Nephron (organoid): ENCODE measurements around the gene BNIP5.
"Not testable (repeated sequence)": the region's sequence is repeated elsewhere in the genome, so short reads cannot be mapped to it uniquely, and the experiment has no call there.

ENCODE experiments used
- H3K27ac Mint-ChIP-seq, 3 experiments: 2 replicates each; pipeline ENCODE4 v1.8.0; 2020; ENCODE audit warnings: mixed read lengths in 3 of 3, mild to moderate bottlenecking in 2 of 3, moderate library complexity in 1 of 3
- H3K27me3 Mint-ChIP-seq: 2 replicates; pipeline ENCODE4 v1.8.0; 2021; ENCODE audit warnings: low read depth, mild to moderate bottlenecking, moderate library complexity, mixed read lengths
- H3K36me3 Mint-ChIP-seq: 2 replicates; pipeline ENCODE4 v1.8.0; 2020; ENCODE audit warnings: low read depth, mixed read lengths
- H3K4me1 Mint-ChIP-seq: 2 replicates; pipeline ENCODE4 v1.8.0; 2020; ENCODE audit warnings: mixed read lengths
- H3K4me3 Mint-ChIP-seq, 3 experiments: 2 replicates each; pipeline ENCODE4 v1.8.0; 2020; ENCODE audit warnings: mild to moderate bottlenecking in 3 of 3, mixed read lengths in 3 of 3, moderate library complexity in 2 of 3
- H3K9me3 Mint-ChIP-seq: 2 replicates; pipeline ENCODE4 v1.8.0; 2020; ENCODE audit warnings: mixed read lengths
- CTCF ChIP-seq, 3 experiments: fragments of 200-600 bp; sonication (generic); IDR thresholded peaks; one replicate each; pipeline ENCODE4 v1.5.0; 2021; ENCODE audit warnings: antibody characterized with exemption in 3 of 3; ENCODE audit not compliant: unreplicated experiment in 3 of 3

BNIP5 gene

GRCh38 chr6:36340618-36341454, 4.1 kb upstream of the BNIP5 start:
- Mint-ChIP-seq H3K4me1 (peaks cover 22% of the 10 kb centered on the region), H3K36me3 (no peaks in the 10 kb centered on the region), H3K9me3 (no peaks in the 10 kb centered on the region), H3K4me3 (peak overlapping the region; percentile 45 to 60 (median 52)), H3K27me3 (peaks cover 36% of the 10 kb centered on the region), H3K27ac (peak overlapping the region; percentile 12 to 47 (median 16))
- peak; percentile 95 to 98 (median 96) for TF ChIP-seq CTCF (IDR thresholded peaks at IDR 0.05; ENCODE audit: unreplicated experiment in 3 of 3)

- Mint-ChIP-seq H3K36me3 (no peaks in the 10 kb centered on the region), H3K27me3 (peaks cover 32% of the 10 kb centered on the region), H3K4me3 (no peak overlapping the region), H3K4me1 (peaks cover 24% of the 10 kb centered on the region), H3K27ac (peak overlapping the region in 1 of 3 experiments; percentile 12), H3K9me3 (no peaks in the 10 kb centered on the region)
- TF ChIP-seq CTCF (IDR thresholded peaks at IDR 0.05; ENCODE audit: unreplicated experiment in 3 of 3) = no peak
These were observed 3.6 kb upstream of the BNIP5 start for GRCh38 chr6:36340306-36340617.

DNA sequence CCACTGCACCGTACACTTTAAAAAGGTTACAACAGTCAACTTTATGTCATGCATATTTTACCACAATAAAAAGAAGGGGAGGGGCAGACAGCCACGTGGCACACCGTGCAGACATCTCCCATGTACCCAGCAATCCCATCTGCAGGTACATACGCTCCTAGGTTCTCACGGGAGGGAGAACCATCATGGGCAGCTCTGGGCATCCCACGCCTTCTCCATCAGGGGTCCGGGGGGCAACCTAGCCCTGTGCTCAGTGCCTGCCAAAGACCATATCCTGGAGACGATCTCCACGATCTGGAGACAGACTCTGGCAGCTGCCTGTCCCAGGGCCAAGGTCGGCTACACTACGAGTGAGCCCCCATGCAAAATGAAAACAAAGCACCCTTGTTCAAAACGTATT, 2.5 kb upstream of the BNIP5 start:
- Mint-ChIP-seq H3K4me1 (peaks cover 35% of the 10 kb centered on the region), H3K27ac (peak overlapping the region in 1 of 3 experiments; percentile 30), H3K36me3 (no peaks in the 10 kb centered on the region), H3K9me3 (no peaks in the 10 kb centered on the region), H3K27me3 (peaks cover 35% of the 10 kb centered on the region), H3K4me3 (no peak overlapping the region)
- TF ChIP-seq CTCF (IDR thresholded peaks at IDR 0.05; ENCODE audit: unreplicated experiment in 3 of 3) = no peak

- Mint-ChIP-seq H3K27me3 (peaks cover 36% of the 10 kb centered on the region), H3K4me1 (peaks cover 44% of the 10 kb centered on the region)
- H3K36me3 Mint-ChIP-seq, H3K4me3 Mint-ChIP-seq, H3K27ac Mint-ChIP-seq, H3K9me3 Mint-ChIP-seq: not testable (repeated sequence)
These were observed 1.5 kb upstream of the BNIP5 start for GRCh38 chr6:36338223-36338622.

DNA sequence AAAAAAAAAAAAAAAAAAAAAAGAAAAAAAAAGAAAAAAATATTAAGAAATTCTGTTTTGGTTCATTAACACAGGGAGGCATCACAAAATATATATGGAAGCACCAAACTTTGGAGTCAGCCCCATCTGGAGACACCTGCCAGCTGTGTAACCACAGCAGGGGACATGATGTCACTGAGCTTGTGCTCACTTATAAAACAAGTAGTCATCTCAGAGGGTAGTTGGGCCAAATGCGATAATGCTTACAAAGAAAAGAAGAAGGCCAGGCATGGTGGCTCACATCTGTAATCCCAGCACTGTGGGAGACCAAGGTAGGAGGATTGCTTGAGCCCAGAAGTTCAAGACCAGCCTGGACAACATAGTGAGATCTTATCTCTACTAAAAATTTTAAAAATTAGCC, 1.1 kb upstream of the BNIP5 start:
- Mint-ChIP-seq H3K4me3 (no peak overlapping the region), H3K27me3 (peaks cover 40% of the 10 kb centered on the region), H3K4me1 (peaks cover 48% of the 10 kb centered on the region), H3K9me3 (no peaks in the 10 kb centered on the region), H3K36me3 (no peaks in the 10 kb centered on the region), H3K27ac (no peak overlapping the region)
- TF ChIP-seq CTCF (IDR thresholded peaks at IDR 0.05; ENCODE audit: unreplicated experiment in 3 of 3) = no peak

GRCh38 chr6:36336208-36336710, 429 bp downstream of the BNIP5 start:
- H3K36me3 Mint-ChIP-seq = no peaks in the 10 kb centered on the region
- no peaks in the 10 kb centered on the region for H3K9me3 Mint-ChIP-seq
- TF ChIP-seq CTCF (IDR thresholded peaks at IDR 0.05; ENCODE audit: unreplicated experiment in 3 of 3) = no peak
- peaks cover 50% of the 10 kb centered on the region for H3K4me1 Mint-ChIP-seq
- no peak overlapping the region for H3K4me3 Mint-ChIP-seq
- H3K27me3 Mint-ChIP-seq = peaks cover 38% of the 10 kb centered on the region
- no peak overlapping the region for H3K27ac Mint-ChIP-seq
